CD4-positive, CD25-positive, alpha-beta regulatory T cell (primary cell): ENCODE measurements around the gene SLC34A2. TPM values are rescaled to one million over a fixed set of nuclear protein-coding genes. Genes with fewer than 3 reads are reported as not detected.
"Not testable (repeated sequence)": the region's sequence is repeated elsewhere in the genome, so short reads cannot be mapped to it uniquely, and the experiment has no call there.

Experiments
- ATAC-seq, 2 donors: fragments of 150-1000 bp; cut with Tn5 transposase; one replicate each; pipeline ENCODE4 v1.10.0; 2021; ENCODE audit warnings: low read depth in 2 of 2, moderate number of reproducible peaks in 2 of 2, moderate library complexity in 1 of 2
- DNase-seq, 3 donors: peaks; one replicate each; pipeline versions ENCODE4 v3.0.0 to v3.0.0-alpha.2; 2012 to 2022; ENCODE audit warnings: mixed read lengths in 1 of 3
- H3K27ac ChIP-seq: one replicate; pipeline ENCODE4 v1.7.0; 2013; ENCODE audit warnings: mild to moderate bottlenecking, low read length; ENCODE audit not compliant: insufficient read depth, poor library complexity, severe bottlenecking
- H3K27me3 ChIP-seq: one replicate; pipeline ENCODE4 v1.7.0; 2013; ENCODE audit warnings: low read length; ENCODE audit not compliant: control insufficient read depth, insufficient read depth
- H3K36me3 ChIP-seq: one replicate; pipeline ENCODE4 v1.7.0; 2013; ENCODE audit warnings: mild to moderate bottlenecking, low read length, moderate library complexity; ENCODE audit not compliant: control insufficient read depth, insufficient read depth
- H3K4me1 ChIP-seq: 2 replicates; pipeline ENCODE4 v1.7.0; 2013; ENCODE audit warnings: mild to moderate bottlenecking, low read length; ENCODE audit not compliant: insufficient read depth, control insufficient read depth, poor library complexity, severe bottlenecking
- H3K4me3 ChIP-seq: one replicate; pipeline ENCODE4 v1.7.0; 2013; ENCODE audit warnings: low read depth, mild to moderate bottlenecking, low read length, moderate library complexity
- H3K9me3 ChIP-seq, 2 experiments: 1 replicate in 1 of 2; 2 replicates in 1 of 2; pipeline ENCODE4 v1.7.0; 2013; ENCODE audit warnings: low read length in 2 of 2, mild to moderate bottlenecking in 1 of 2, moderate library complexity in 1 of 2; ENCODE audit not compliant: control insufficient read depth in 2 of 2
- H3K27ac Mint-ChIP-seq, 3 donors: one replicate each; pipeline ENCODE4 v1.8.0; 2020 to 2022; ENCODE audit warnings: mild to moderate bottlenecking in 3 of 3, mixed read lengths in 3 of 3, moderate library complexity in 2 of 3
- H3K27me3 Mint-ChIP-seq: one replicate; pipeline ENCODE4 v1.8.0; 2022; ENCODE audit warnings: mild to moderate bottlenecking, mixed read lengths
- H3K36me3 Mint-ChIP-seq: one replicate; pipeline ENCODE4 v1.8.0; 2020; ENCODE audit warnings: mixed read lengths
- H3K4me1 Mint-ChIP-seq, 4 donors: one replicate each; pipeline ENCODE4 v1.8.0; 2020 to 2022; ENCODE audit warnings: mixed read lengths in 4 of 4, mild to moderate bottlenecking in 1 of 4
- H3K4me3 Mint-ChIP-seq, 4 donors: one replicate each; pipeline ENCODE4 v1.8.0; 2020 to 2022; ENCODE audit warnings: mild to moderate bottlenecking in 4 of 4, mixed read lengths in 4 of 4, moderate library complexity in 3 of 4
- H3K9me3 Mint-ChIP-seq, 7 donors: one replicate each; pipeline ENCODE4 v1.8.0; 2020 to 2022; ENCODE audit warnings: mixed read lengths in 7 of 7, mild to moderate bottlenecking in 3 of 7, moderate library complexity in 2 of 7
- polyA plus RNA-seq, 4 donors: library from polyadenylated mRNA; unstranded; fragments of 300-500 nt; fragmentation: Illumina TruSeq; gene quantifications; one replicate each; pipeline ENCODE4 v1.2.3, GENCODE V29; 2021
- total RNA-seq: library from RNA; stranded (reverse); gene quantifications from one replicate; pipeline ENCODE4 v1.2.3, GENCODE V29; 2022

Gene SLC34A2
- total RNA-seq = not detected
- not detected for polyA plus RNA-seq

GRCh38 chr4:25654971-25655963, at the start of gene SLC34A2:
Gene SLC34A2 (plus strand): TSS chr4:25655851. CDS start chr4:25662501, 6,650 bp downstream.
- Mint-ChIP-seq H3K4me1 (peaks cover 0 to 9% (median 0%) of the 10 kb centered on the region in 4 donors), H3K27me3 (peaks cover 43% of the 10 kb centered on the region), H3K9me3 (peaks cover 0 to 2% (median 0%) of the 10 kb centered on the region in 7 donors), H3K4me3 (peak within 1 kb of the TSS in 1 of 4 donors; percentile 38), H3K36me3 (no peaks in the 10 kb centered on the region), H3K27ac (no peak within 1 kb of the TSS)
- Histone ChIP-seq H3K36me3 (no peaks in the 10 kb centered on the region), H3K27me3 (peaks cover 10% of the 10 kb centered on the region), H3K9me3 (no peaks in the 10 kb centered on the region), H3K27ac (no peak within 1 kb of the TSS), H3K4me1 (no peaks in the 10 kb centered on the region), H3K4me3 (no peak within 1 kb of the TSS)
- no peak for ATAC-seq
- no peak for DNase-seq

DNA sequence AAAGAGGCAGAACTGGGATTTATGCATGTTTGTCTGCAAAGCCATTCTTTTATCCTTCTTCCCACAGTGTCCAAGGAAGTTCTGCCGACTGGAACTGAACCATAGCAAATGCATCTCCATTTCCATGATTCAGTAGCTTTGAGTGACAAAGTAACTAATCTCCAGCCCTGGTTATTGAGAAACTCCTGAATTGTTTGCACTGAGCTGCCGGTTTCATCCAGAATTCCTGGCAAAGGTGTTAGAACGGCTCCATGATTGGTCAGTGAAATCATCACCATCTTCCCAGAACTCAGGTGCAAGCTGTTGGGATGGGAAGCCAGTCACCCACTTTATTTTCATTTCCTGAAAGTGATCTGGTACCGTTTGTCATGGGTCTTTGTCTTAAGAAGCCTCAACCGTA, 47.0 kb upstream of the SLC34A2 start:
- Histone ChIP-seq H3K4me1 (no peaks in the 10 kb centered on the region), H3K4me3 (no peak overlapping the region), H3K27ac (no peak overlapping the region), H3K36me3 (no peaks in the 10 kb centered on the region), H3K9me3 (no peaks in the 10 kb centered on the region), H3K27me3 (no peaks in the 10 kb centered on the region)
- DNase-seq = no peak
- no peak overlapping the region for H3K27ac Mint-ChIP-seq
- H3K4me3 Mint-ChIP-seq = no peak overlapping the region
- no peaks in the 10 kb centered on the region for H3K4me1 Mint-ChIP-seq
- no peak for ATAC-seq
- no peaks in the 10 kb centered on the region for H3K27me3 Mint-ChIP-seq
- no peaks in the 10 kb centered on the region for H3K9me3 Mint-ChIP-seq
- no peaks in the 10 kb centered on the region for H3K36me3 Mint-ChIP-seq

DNA sequence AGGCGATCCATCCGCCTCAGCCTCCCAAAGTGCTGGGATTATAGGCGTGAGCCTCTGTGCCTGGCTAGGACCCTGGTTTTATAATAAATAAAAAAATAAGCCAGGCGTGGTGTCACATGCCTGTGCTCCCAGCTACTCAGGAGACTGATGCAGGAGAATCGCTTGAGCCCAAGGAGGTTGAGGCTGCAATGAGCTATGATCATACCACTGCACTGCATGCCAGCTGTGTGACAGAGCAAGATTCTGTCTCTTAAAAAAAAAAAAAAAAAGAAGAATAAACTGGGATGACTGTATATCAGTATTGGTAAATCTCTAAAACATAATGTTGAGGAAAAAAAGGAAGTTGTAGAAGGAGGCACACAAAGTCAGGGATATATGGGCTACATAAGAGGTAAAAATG, 45.7 kb upstream of the SLC34A2 start:
- no peak overlapping the region for H3K27ac Mint-ChIP-seq
- no peaks in the 10 kb centered on the region for H3K4me1 Mint-ChIP-seq

DNA sequence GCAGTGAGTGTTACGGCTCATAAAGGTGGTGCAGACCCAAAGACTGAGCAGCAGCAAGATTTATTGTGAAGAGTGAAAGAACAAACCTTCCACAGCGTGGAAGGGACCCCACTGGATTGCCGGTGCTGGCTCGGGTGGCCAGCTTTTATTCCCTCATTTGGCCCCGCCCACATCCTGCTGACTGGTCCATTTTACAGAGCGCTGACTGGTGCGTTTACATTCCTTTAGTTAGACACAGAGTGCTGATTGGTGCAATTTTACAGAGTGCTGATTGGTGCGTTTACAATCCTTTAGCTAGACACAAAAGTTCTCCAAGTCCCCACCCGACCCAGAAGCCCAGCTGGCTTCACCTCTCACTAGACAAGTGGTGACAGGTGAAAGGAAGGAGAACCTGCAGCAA, 42.0 kb upstream of the SLC34A2 start:
- not testable (repeated sequence) for H3K27me3 ChIP-seq, H3K4me3 Mint-ChIP-seq, ATAC-seq, H3K9me3 Mint-ChIP-seq, H3K4me3 ChIP-seq, H3K4me1 Mint-ChIP-seq, H3K4me1 ChIP-seq, DNase-seq, H3K36me3 Mint-ChIP-seq, H3K36me3 ChIP-seq, H3K27me3 Mint-ChIP-seq, H3K27ac Mint-ChIP-seq, H3K27ac ChIP-seq, H3K9me3 ChIP-seq

More for the DNA sequence above, 45.7 kb upstream of the SLC34A2 start:
- H3K4me1 ChIP-seq = no peaks in the 10 kb centered on the region
- H3K27ac ChIP-seq = no peak overlapping the region
- no peaks in the 10 kb centered on the region for H3K27me3 Mint-ChIP-seq
- H3K36me3 Mint-ChIP-seq = no peaks in the 10 kb centered on the region
- H3K9me3 ChIP-seq = no peaks in the 10 kb centered on the region
- no peaks in the 10 kb centered on the region for H3K36me3 ChIP-seq
- ATAC-seq (no peak), DNase-seq (no peak)
- no peaks in the 10 kb centered on the region for H3K27me3 ChIP-seq
- H3K4me3 Mint-ChIP-seq = no peak overlapping the region
- no peaks in the 10 kb centered on the region for H3K9me3 Mint-ChIP-seq
- H3K4me3 ChIP-seq = no peak overlapping the region

- peaks cover 9% of the 10 kb centered on the region for H3K27me3 Mint-ChIP-seq
- ATAC-seq (no peak), DNase-seq (no peak)
- Histone ChIP-seq H3K27ac (no peak overlapping the region), H3K36me3 (no peaks in the 10 kb centered on the region), H3K27me3 (no peaks in the 10 kb centered on the region), H3K4me1 (no peaks in the 10 kb centered on the region), H3K9me3 (no peaks in the 10 kb centered on the region), H3K4me3 (no peak overlapping the region)
- no peaks in the 10 kb centered on the region for H3K4me1 Mint-ChIP-seq
- no peaks in the 10 kb centered on the region for H3K36me3 Mint-ChIP-seq
- H3K4me3 Mint-ChIP-seq = no peak overlapping the region
- H3K9me3 Mint-ChIP-seq = peaks cover 0 to 2% (median 0%) of the 10 kb centered on the region in 7 donors
- no peak overlapping the region for H3K27ac Mint-ChIP-seq
These were observed 40.8 kb upstream of the SLC34A2 start for GRCh38 chr4:25614807-25615206.

DNA sequence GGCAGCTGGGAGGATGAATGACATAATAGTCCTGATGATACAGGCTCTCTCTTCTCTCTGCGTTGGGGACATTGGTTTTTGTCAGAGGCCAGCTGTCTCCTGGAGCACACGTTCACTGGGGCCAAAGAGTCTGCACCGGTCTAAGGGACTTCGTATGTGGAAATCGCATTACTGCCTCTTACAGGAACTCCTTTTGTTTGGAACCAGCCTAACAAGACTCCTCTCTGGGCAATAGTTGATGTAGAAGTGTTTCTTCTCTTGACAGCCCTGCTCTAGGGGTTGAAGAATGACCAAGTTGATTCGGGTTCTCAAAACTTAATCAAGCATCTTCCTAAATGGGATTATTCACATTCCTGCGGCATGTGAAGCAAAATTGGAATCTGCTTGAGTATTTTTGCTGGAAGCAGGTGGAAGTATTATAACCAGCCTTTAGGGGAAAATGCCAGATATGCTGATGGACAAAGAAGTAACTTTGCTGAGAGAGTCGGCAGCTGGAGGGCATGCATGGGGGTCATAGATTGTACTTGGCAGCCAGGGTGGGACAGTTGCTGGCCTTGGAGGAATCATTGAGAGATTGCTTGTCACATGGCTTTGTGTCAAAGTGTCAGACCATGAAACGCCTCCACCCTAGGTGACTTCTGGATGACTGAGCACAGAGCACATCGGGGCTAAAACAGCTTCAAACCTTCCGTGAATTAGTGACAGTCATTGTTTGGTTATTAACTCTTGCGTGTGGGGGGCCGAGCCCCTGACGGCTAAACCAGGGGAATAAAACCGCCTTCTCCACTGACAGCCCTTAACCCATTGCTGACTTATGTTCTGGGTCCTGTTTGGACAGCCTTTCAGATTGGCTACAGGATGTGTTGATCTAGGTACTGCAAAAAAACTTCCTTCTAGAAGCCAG, 34.4 kb upstream of the SLC34A2 start:
- DNase-seq (no peak), ATAC-seq (no peak)
- Histone ChIP-seq H3K4me1 (no peaks in the 10 kb centered on the region), H3K4me3 (no peak overlapping the region), H3K9me3 (no peaks in the 10 kb centered on the region), H3K27me3 (no peaks in the 10 kb centered on the region), H3K36me3 (no peaks in the 10 kb centered on the region), H3K27ac (no peak overlapping the region)
- Mint-ChIP-seq H3K27ac (no peak overlapping the region), H3K36me3 (no peaks in the 10 kb centered on the region), H3K4me3 (no peak overlapping the region), H3K9me3 (peaks cover 0 to 4% (median 0%) of the 10 kb centered on the region in 7 donors), H3K27me3 (peaks cover 21% of the 10 kb centered on the region), H3K4me1 (peaks cover 0 to 6% (median 3%) of the 10 kb centered on the region in 4 donors)

GRCh38 chr4:25624616-25625015, 31.0 kb upstream of the SLC34A2 start:
- H3K36me3 ChIP-seq = no peaks in the 10 kb centered on the region
- H3K27ac ChIP-seq = no peak overlapping the region
- Mint-ChIP-seq H3K27me3 (peaks cover 14% of the 10 kb centered on the region), H3K4me1 (peaks cover 0 to 6% (median 3%) of the 10 kb centered on the region in 4 donors), H3K36me3 (no peaks in the 10 kb centered on the region), H3K9me3 (peaks cover 0 to 2% (median 0%) of the 10 kb centered on the region in 7 donors), H3K4me3 (no peak overlapping the region), H3K27ac (no peak overlapping the region)
- ATAC-seq (no peak), DNase-seq (no peak)
- H3K4me1 ChIP-seq = no peaks in the 10 kb centered on the region
- H3K4me3 ChIP-seq = no peak overlapping the region
- H3K9me3 ChIP-seq = no peaks in the 10 kb centered on the region
- no peaks in the 10 kb centered on the region for H3K27me3 ChIP-seq
